Gastroesophageal sphincter (tissue), 4 donors: Measurements from ENCODE around the gene ORM2. TPM values are rescaled to one million over a fixed set of nuclear protein-coding genes. Genes with fewer than 3 reads are reported as not detected.

ENCODE experiments used
- ATAC-seq: fragments of 150-250 bp; one replicate; pipeline ENCODE4 v1.9.1; 2016; ENCODE audit warnings: mild to moderate bottlenecking, moderate library complexity
- H3K27ac ChIP-seq, 4 donors: fragments of 200-600 bp; sonication (generic) in 3 of 4; 1 replicate in 3 of 4; 2 replicates in 1 of 4; pipeline ENCODE4 v1.5.1; 2016 to 2019
- H3K27me3 ChIP-seq: fragments of 200-600 bp; sonication (generic); one replicate; pipeline ENCODE4 v1.5.1; 2019
- H3K36me3 ChIP-seq, 2 donors: fragments of 200-600 bp; sonication (generic); one replicate each; pipeline ENCODE4 v1.5.1; 2019; ENCODE audit warnings: control low read depth in 1 of 2
- H3K4me1 ChIP-seq, 3 donors: fragments of 200-600 bp; sonication (generic); 1 replicate in 2 of 3; 2 replicates in 1 of 3; pipeline ENCODE4 v1.5.1; 2016 to 2019; ENCODE audit warnings: control low read depth in 2 of 3
- H3K4me3 ChIP-seq, 2 donors: fragments of 200-600 bp; sonication (generic); one replicate each; pipeline ENCODE4 v1.5.1; 2019; ENCODE audit warnings: mild to moderate bottlenecking in 1 of 2, moderate library complexity in 1 of 2
- H3K9me3 ChIP-seq, 3 donors: fragments of 200-600 bp; sonication (generic); one replicate each; pipeline ENCODE4 v1.5.1; 2017 to 2019; ENCODE audit warnings: control low read depth in 2 of 3
- EP300 ChIP-seq: sonication (generic); formaldehyde crosslinking; IDR thresholded peaks from one replicate; pipeline ENCODE4 v1.6.1; 2017; ENCODE audit warnings: antibody characterized with exemption, mild to moderate bottlenecking
- POLR2A ChIP-seq, 2 donors: fragments of 450-650 bp; IDR thresholded peaks; one replicate each; pipeline ENCODE4 v1.6.1; 2017; ENCODE audit warnings: antibody characterized with exemption in 2 of 2, mild to moderate bottlenecking in 2 of 2, moderate library complexity in 1 of 2
- POLR2AphosphoS5 ChIP-seq: sonication (generic); formaldehyde crosslinking; IDR thresholded peaks from one replicate; pipeline ENCODE4 v1.6.1; 2017; ENCODE audit warnings: antibody characterized with exemption
- WGBS, 2 donors: methylation state at CpG; one replicate each; pipeline ENCODE4 v1.1.5; 2018; ENCODE audit warnings: low coverage in 1 of 2; 5-methylcytosine and 5-hydroxymethylcytosine counted together
- total RNA-seq, 4 donors: library from RNA; depleted of rRNA; stranded (reverse); fragments of >200 nt; gene quantifications; one replicate each; pipeline ENCODE4 v1.1.0, GENCODE V29; 2016
- TF ChIP-seq, protein P1 (sequence below), 4 experiments: fragments of 200-600 bp in 2 of 4; fragments of 450-650 bp in 2 of 4; sonication (generic) in 1 of 4; IDR thresholded peaks; one replicate each; pipeline ENCODE4 v1.5.1; 2017 to 2019; ENCODE audit warnings: antibody characterized with exemption in 4 of 4, mild to moderate bottlenecking in 2 of 4, moderate library complexity in 2 of 4

ORM2 gene
- total RNA-seq, 4 donors from 2014 or later, result not detected

DNA sequence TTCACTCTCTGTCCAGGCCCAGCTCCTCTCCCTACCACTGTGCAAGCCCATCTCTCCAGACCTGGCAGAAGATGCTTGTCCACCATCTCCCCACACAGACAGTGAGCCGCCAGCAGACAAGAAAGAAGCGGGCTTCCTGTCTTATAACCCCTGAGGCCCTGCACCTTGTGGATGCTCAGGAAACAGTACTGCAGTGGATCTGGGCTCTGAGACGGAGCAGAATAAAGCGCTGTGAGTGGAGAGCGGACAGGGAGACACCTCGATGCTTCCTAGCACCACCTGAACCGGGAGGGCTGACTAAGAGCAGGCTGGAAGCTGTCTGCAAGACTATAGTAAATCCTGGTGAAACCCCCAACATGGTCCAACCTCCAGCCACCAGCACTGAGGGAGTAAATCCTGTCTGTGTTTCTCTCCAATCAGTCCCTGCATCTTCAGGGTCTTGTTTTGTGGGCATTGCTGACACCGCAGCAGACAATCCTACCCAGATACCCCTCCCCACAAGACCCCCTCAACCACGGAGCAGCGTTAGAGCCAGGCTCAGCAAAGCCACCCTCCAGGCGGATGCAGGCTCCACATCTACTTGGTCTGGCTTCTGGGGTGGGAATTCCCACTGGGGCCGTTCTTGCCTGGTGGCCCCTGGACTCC, 18.7 kb downstream of the ORM2 start:
- TF ChIP-seq, protein P1, sequence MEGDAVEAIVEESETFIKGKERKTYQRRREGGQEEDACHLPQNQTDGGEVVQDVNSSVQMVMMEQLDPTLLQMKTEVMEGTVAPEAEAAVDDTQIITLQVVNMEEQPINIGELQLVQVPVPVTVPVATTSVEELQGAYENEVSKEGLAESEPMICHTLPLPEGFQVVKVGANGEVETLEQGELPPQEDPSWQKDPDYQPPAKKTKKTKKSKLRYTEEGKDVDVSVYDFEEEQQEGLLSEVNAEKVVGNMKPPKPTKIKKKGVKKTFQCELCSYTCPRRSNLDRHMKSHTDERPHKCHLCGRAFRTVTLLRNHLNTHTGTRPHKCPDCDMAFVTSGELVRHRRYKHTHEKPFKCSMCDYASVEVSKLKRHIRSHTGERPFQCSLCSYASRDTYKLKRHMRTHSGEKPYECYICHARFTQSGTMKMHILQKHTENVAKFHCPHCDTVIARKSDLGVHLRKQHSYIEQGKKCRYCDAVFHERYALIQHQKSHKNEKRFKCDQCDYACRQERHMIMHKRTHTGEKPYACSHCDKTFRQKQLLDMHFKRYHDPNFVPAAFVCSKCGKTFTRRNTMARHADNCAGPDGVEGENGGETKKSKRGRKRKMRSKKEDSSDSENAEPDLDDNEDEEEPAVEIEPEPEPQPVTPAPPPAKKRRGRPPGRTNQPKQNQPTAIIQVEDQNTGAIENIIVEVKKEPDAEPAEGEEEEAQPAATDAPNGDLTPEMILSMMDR (IDR thresholded peaks at IDR 0.05), result no peak
- TF ChIP-seq POLR2A (IDR thresholded peaks at IDR 0.05), result no peak
- TF ChIP-seq EP300, result no peak
- no peak for TF ChIP-seq POLR2AphosphoS5
- Histone ChIP-seq H3K36me3 (peaks cover 0 to 99% of the 10 kb centered on the region in 2 donors), H3K4me1 (peaks cover 0 to 26% (median 6%) of the 10 kb centered on the region in 3 donors), H3K27ac (peak overlapping the region in 3 of 4 donors; percentile 69 to 79 (median 71)), H3K4me3 (no peak overlapping the region), H3K9me3 (no peaks in the 10 kb centered on the region), H3K27me3 (no peaks in the 10 kb centered on the region)
- ATAC-seq, result no peak
- WGBS, 2 donors, result 0 to 83% methylated on average over 1 of the region's 12 CpGs

DNA sequence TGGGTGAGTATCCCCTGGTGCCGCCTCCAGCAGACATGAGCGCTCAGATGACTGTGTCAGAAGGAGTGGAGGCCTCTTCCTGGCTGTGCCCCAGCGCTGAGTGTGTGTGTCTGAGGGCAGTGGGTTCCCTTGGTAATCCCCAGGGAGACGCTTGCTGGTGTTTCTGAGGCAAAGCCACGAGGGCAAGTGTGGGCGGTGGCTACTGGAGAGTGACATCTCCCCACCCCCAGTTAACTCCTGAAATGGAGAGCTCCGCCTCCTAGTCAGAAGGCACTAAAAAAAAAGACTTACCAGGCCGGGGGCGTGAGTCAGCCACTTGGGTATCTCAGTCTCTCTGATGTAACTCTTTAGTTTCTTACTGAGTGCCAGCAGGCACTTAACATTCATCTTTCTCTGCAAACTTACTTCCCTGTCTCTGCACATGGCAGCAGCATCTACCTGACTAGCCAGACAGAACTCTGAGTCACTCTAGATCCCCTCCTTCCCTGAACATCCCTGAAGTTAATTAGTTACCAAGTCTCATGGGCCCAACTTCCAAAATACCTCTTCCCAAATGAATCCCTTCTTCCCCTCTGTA, 19.3 kb downstream of the ORM2 start:
- Histone ChIP-seq H3K27ac (peak overlapping the region; percentile 39 to 79 (median 70)), H3K27me3 (no peaks in the 10 kb centered on the region), H3K36me3 (peaks cover 0 to 98% of the 10 kb centered on the region in 2 donors), H3K4me1 (peaks cover 0 to 26% (median 6%) of the 10 kb centered on the region in 3 donors), H3K4me3 (no peak overlapping the region), H3K9me3 (no peaks in the 10 kb centered on the region)
- ATAC-seq, result peak; percentile 86
- TF ChIP-seq, protein P1 (IDR thresholded peaks at IDR 0.05), result no peak
- TF ChIP-seq POLR2AphosphoS5, result peak; percentile 45
- 5 to 6% methylated on average over 2 to 6 of the region's 9 CpGs for WGBS, 2 donors

DNA sequence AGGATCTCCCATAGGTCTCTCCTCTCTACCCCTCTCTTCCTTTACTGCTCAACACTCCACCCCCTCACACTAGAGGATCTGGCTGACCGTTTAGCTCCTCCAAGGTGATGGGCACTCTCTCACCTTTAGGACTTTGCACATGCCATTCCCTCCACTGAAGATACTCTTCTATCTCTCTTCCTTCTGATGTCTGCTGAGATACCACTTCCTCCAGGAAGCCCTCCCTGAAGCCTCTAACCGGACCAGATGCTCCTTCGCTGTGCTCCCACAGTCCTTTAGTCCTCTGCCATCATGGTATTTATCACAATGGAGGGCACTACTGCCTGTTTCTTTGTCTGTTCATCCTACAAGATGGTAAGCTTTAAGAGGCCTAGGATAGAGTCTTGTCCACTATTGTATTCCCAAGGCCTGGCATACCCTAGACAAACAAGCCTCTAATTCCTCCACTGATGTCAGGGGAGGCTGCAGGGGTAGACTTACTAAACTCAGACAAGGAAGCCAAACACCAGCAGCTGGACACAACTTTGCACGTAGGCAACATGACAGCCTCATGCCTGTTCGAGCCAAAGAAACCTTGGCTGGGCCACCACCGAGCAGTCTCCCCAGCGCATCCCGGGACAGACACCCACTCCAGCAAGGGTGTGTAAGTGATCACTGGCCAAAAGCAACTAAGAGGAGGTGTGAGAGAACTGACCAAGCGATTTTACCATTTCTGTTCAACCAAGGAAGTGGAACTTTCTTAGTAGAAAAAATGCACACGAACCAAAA, 20.2 kb downstream of the ORM2 start:
- Histone ChIP-seq H3K36me3 (peaks cover 0 to 97% of the 10 kb centered on the region in 2 donors), H3K27me3 (no peaks in the 10 kb centered on the region), H3K9me3 (no peaks in the 10 kb centered on the region), H3K4me3 (no peak overlapping the region), H3K4me1 (peaks cover 0 to 26% (median 6%) of the 10 kb centered on the region in 3 donors), H3K27ac (peak overlapping the region in 3 of 4 donors; percentile 69 to 79 (median 71))
- TF ChIP-seq, protein P1 (IDR thresholded peaks at IDR 0.05), result no peak
- TF ChIP-seq POLR2A (IDR thresholded peaks at IDR 0.05), result no peak
- TF ChIP-seq EP300, result no peak
- TF ChIP-seq POLR2AphosphoS5, result no peak
- ATAC-seq, result peak; percentile 7
- WGBS, 2 donors, result 69 to 86% methylated on average over 3 to 5 of the region's 10 CpGs

DNA sequence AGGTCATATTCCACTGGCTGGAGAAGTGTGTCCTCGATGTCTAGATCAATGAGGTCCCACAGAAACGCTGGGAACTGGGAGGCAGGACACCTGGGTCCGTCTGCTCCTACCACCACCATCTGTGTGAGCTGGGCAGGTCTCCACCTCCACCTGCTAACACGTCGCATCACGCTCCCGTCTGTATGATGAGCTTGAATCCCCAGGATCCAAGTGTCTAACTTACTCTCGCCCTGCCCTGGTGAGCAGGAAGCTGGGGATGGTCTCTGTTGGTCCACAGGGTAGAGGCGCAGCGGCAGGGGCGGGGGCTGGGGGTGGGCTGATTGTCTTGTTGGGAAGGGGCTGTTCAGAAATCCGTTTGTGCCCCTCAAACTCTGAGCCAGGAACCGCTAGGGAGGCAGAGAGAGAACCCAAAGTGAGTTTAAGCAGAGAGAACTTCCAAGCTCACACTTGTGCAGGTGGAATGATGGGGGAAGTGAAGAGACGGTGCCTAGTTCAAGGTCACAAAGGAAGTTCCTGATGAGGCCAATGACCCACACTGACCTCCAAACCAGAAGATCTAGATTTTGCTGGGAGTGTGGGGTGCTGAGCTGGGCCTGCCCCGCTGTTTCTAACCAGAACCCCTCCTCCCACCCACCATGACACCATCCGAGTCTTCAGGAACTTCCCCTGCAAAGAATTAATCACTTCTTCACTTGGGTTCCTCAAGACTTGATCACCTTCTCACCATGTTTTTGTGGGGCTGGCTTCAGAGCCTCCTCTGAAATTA, 21.1 kb downstream of the ORM2 start:
- H3K36me3 ChIP-seq, result peaks cover 0 to 97% of the 10 kb centered on the region in 2 donors

More for the DNA sequence above, 21.1 kb downstream of the ORM2 start:
- TF ChIP-seq, protein P1 (IDR thresholded peaks at IDR 0.05), result no peak
- TF ChIP-seq EP300 (no peak), POLR2AphosphoS5 (no peak), POLR2A (IDR thresholded peaks at IDR 0.05) (no peak)
- whole genome bisulfite sequencing, 2 donors, result 82 to 93% methylated on average over 5 to 7 of the region's 16 CpGs
- H3K27ac ChIP-seq, result peak overlapping the region in 1 of 4 donors; percentile 69
- H3K9me3 ChIP-seq, result no peaks in the 10 kb centered on the region
- no peak for ATAC-seq
- H3K4me1 ChIP-seq, result peaks cover 0 to 26% (median 6%) of the 10 kb centered on the region in 3 donors
- no peaks in the 10 kb centered on the region for H3K27me3 ChIP-seq
- H3K4me3 ChIP-seq, result no peak overlapping the region
